DMS79 (cell line): ENCODE data around the gene STX7.

Experiments used
- DNase-seq: peaks from one replicate; lab custom pipeline; 2025; lab: John Stamatoyannopoulos, UW

STX7 gene

DNA sequence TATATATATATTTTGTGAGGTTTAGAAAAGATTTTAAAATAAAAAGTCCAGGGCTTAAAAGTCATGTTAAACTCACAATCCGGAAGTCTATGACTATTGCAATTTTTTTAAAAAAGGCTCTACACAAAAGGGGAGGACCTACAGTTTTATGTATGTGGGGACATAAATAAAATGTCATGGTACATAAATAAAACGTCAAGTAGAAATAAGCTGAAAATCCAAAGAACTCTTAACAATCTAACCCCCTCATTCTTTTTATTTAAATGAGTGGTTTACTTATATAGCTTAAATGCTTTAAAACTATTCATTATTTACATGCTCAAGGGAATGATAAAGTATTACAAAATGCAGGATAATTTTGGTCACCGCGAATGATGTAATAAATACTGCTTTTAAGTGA, 36.2 kb downstream of the STX7 start:
- DNase-seq: no peak

DNA sequence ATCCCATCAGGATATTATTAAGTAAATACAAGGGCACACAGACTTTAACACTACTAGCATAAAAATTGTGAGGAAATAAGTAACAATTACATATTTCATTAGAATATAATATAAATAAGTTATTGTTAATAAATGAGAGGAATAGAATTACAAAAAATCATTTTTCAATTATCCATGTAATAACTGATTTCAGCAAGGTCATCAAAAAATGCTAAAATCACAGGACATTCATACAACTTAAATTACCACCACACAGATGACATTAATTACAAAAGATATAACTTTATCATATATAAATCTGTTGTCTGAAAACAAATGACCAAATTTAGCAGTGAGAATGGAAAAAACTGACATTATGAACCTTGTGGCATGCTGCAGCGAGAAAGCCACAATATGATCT, 37.0 kb downstream of the STX7 start:
- no peak for DNase-seq

DNA sequence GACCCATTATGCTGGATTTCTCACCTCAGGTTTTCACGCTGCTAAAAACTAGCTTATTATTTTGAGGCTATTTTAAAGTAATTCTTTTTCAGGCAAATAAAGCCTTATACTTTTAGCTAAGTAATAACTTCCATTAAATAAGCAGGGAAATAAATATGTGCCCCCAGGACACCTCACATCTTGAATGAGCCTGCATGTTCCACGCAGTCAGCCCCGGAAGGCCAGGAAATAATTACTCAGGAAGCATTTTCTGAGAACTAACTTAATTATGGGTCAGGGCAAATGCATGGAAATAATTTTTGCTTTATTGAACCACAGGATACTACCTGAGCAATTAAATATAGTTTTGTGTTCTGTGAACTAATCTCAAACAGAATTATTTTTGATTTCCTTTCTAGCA, 41.1 kb downstream of the STX7 start:
- no peak for DNase-seq

DNA sequence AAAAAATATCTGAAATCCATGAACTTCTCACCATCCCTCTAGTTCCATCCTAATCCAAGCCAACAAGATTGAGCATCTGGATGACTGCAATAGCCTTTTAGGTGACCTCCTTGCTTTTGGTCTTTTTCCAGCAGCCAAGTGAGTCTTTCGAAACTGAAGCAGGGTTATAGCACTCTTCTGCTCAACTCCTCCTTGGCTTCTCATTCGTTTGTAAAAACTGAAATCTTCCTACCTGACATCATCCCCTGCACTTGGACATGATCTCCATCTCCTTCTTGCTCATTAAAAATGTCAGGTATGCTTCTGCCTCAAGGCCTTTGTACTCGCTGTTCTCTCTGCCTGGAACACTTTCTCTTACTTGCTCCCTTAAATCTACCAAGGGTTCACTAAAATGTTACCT, 46.0 kb downstream of the STX7 start:
- DNase-seq: no peak

DNA sequence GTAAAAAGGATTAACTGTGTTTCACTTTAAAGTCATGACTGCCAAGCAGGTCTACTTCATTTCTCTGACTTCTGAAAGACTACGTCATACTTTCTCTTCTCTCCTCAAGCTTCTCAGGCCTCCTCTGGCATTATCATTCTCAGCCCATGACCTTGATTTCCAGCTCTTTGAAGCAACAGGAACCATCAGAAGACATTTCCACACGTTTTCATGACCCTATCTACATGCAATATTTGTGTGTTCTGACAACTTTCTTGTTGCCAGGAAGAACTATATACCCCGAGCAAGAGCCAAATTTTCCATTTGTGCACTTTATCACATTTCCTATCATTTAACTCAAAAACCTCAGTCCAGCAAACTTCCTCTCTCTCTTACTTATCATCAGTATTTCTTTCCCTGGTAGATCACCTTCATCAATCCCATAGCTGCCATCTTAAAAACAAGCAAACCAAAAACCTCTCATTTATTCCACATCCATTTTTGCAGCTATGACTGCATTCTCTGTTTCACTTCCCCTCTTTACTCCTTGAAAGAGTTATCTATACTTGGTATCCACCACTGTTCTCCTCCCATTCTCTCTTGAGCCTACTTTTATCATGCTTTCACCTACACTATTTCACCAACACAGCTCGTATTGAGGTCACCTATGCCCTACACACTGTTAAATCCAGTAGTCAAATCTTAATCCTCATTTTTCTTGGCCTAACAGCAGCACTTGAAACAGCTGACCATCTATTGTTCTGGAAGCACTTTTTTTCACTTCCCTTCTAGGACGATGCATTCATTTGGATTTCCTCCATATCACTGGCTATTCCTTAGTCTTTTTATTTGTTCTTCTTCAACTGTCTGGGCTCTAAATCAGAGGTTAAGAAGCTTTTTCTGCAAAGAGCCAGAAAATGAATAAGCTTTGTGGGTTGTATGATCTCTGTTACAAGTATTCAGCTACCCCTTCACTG, 47.1 kb downstream of the STX7 start:
- no peak for DNase-seq

DNA sequence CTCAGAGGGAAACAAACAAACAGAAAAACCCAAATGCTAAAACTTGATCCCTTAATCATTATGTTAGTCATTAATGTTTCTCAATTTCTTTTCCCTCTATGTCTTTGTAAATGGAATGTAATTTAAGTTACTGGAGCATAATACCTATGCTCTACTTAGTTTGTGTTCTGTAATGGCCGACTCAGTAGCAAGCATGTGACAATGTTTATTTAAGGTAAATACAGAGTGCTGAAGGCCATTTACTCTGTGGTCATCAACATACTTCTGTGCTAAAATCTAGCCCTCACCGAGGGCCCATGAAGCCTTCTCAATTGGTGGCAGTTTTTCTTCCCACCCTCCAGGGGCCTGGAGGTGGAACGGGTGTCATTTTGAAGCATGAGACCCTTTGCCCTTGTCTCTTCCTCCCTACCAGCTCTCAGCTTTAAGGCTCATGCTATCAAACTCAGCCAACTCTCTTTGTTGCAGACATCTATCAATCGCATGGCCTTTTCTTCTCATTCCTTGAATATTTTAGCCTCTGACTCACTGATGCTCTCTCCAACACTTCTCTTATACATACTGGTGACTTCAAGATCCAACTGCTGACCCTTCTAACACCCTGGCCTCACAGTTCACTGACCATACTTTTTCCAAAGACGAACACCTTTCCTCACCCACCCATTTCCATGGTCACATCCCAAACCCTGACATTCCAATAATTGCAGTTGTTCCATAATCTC, 48.2 kb downstream of the STX7 start:
- no peak for DNase-seq

DNA sequence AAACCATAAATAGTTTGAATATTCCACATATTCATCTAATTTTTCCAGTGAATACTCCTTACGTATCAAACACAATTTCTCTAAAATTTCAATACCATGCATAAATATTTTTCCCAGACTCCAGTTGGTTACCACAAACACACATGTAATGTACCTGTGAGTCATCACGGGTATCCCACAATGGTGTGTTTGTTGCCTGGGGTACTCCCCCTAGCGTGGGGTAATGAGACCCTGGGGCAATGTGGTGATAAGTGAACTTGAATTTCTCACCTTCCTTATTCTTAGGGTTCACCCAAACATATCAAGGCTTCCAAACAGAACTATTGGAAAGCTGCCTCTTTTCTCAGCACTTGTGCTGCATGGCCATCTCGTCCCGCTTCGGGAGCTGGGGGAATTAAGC, 51.0 kb downstream of the STX7 start:
- DNase-seq: no peak

DNA sequence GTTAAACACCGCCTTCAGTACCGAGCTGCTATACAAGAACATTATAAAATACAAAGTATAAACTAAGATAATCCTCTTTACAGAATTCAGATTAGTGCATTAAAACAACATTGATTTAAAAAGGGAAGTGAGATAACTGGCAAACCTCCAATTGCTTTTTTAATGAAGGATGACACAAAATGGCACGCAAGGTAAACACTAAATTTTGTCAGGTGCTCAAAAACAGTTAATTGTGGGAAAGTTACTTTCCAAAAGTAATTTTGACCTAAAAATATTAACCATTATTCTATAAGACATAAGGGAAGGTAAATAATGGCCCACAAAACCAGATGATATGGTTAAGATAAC, 53.3 kb downstream of the STX7 start:
- DNase-seq: no peak

DNA sequence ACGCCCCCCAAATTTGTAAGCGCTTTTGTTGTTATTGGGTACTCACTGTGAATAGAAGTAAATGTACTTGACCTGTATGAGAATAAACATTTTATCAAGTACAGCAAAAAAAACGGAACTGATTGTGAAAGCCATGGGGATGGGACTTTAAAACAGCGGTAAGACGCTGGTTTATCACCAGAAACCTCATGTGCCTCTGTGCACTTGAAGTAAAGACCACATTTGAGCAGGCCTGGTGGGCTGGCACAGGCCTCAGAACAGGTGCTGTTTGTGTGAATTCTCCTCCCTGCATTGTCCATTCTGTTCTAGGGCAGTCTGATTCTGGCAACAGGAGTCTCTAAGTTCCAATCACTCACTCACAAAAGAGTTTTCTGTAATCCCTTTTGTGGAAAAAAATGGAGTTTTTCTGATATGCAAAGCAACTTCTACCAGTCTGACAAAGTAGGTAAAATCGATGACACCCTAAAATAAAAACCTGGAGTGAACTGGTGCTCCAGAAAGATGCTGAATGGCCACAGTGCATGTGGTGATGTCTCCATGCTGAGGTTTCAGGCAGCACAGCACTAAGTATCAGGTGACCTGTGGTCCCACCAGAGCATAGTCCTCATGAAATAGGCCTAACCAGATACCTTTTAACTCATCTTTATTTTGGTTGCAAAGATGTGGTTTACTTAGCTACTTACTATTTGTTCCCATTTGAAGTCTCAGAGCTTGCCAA, 53.9 kb downstream of the STX7 start:
- no peak for DNase-seq

DNA sequence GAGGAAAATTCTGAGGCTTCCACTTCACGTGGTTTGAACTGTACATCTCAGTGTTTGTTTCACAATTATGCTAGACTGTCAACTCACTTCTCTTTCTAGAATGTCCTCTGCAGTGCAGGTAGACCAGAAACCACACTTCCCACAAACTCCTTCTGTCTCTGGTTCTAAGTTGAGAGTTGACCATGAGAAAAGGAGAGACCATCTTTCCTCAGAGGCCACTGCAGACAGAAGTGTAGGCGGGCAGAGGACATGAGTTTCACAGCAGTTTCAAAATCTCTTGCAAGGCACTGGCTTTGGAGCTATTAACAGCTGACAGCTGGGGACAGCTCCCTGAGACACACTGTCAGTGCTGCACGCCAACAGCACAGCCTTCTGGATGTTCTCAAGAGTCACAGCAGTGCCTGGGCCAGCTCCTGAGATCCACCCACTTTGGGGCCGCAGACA, 56.2 kb downstream of the STX7 start:
- DNase-seq: no peak

DNA sequence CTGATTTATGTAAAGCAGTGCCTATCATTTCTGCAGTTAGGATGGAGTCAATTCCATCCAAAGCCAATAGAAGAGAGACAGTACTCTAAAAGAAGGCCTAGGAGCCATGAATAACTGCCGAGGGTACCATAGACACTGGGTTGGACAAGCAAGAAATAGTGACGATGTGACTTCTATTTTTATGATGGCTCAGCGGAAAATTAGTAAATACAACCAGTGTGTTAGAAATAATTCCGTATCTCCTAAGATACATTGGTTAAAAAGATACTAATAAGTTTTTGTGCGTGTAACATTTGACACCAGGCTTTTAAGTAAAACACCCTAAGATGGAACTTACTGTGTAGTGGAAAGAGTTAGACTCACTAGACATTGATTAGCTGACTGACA, 66.1 kb downstream of the STX7 start:
- DNase-seq: no peak

DNA sequence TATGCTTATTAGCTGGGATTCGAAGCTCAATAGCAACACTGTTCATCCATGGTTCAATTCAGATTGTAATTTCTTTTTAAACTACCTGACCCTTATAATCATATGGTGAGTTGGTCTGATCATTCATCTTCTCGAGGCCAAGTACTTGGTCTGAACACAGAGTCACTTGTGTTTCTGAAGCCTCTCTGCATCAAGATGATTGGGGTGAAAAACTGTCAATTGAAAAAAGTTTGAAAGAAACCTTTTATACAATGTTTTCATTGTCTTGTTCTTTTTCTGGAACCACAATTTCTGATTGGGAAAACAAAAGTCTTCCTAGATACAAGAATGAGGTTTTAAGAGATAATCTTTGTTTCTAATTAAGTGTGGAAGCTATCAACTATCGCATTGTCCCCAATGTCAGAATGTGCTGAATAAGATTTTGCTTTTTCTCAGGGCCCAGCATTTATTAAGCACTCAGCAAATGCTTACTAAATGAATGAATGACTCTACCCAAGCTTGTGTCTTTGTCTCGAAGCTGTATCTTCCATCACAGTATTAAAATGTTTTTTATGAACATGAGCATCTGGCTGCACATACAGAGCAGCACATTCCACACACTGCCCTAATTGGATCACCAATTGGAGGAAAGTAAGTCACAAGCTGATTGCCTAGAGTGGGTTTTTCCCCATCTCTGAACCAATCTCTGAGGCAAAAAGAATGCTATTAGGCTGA, 66.6 kb downstream of the STX7 start:
- no peak for DNase-seq

DNA sequence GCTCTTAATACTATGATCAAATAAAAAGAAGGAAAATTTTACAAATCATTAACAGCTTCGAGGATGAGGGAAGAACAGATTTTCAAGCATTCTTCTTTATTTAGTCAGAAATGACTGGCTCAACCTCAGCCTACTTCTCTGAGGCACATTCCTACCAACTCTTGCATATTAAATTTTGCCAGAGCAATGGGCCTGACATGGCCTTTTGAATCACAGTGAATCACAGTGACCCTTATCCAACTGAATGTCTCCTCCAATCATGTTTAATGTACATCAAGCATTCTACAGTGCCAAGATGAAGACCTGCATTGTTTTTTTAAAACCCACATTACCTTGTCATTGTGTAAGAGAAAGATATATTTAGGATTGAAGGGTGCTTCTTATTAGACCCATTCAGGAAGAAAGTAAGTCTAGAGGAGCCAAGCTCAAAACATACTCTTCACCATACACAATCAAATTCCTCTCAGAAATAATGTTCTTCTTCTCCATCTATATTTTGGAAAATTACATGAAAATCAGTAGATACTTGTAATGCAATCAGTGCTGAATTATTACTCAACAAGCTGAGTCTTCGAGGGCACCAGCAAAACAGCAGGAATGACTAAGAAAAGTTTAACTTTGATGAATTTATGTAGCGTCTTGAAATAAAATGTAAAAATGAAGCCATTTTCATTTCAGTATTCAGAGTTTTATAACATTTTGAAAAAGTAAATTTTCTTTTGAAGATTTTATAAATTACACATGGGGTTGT, 67.5 kb downstream of the STX7 start:
- no peak for DNase-seq

DNA sequence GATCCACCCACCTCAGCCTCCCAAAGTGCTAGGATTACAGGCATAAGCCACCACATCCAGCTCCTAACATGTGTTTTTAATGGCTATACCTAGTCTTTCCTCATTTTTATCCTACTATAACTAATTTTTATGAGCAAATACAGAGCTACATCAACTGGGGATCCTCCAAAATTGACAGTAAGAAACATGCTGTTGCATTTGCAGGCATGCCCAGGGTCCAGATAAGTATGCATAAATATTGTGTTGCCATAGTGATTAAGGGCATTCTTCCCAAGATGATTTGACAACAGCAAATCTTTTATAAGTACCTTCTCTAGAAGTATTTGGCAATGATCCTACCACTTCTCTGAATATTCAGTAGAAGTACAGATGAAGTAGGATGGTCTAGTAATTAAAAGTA, 69.7 kb downstream of the STX7 start:
- DNase-seq: no peak

DNA sequence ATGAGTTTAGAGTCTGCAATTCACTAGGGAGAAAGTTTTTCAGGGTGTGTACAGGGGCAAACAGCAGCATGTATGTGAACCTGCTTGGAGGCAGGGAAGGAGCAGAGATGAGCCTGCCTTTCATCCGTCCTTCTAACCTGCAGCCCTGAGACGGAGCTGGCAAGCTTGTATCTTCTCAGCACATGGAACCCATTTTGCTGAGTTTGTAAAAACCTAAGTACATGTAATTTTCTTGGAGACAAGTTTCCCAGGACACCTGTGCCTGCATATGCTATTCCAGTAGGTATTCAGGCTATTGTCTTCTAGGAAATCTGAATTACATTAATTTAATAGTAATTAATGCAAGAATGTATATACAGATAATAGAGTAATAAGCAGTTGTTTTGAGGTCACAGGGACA, 82.8 kb downstream of the STX7 start:
- DNase-seq: no peak

DNA sequence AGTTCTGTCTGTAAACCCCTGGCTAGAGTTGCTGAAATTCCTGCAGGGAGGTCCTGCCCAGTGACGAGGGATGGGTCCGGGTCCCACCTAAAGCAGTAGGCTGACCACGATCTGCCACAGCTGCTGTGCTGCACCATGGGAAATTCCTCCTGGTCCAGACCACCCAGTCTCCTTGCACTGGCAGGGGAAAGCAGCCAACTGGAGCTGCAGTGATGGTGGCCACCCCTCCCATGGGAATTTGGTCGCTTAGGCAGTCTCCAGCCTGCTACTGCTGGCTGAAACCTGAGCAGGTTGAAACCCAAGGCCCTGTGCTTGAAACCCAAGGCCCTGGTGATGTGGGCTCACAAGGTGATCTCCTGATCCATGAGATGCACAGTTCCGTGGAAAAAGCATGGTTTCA, 87.7 kb downstream of the STX7 start:
- no peak for DNase-seq

DNA sequence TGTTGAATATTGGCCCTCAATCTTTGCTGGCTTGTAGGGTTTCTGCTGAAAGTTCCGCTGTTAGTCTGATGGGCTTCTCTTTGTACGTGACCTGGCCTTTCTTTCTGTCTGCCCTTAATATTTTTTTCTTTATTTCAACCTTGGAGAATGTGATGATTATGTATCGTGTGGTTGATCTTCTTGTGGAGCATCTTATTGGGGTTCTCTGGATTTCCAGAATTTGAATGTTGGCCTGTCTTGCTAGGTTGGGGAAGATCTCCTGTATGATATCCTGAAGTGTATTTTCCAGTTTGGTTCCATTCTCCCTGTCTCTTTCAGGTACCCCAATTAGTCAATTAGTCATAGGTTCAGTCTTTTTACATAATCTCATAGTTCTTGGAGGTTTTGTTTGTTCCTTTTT, 89.1 kb downstream of the STX7 start:
- DNase-seq: no peak

DNA sequence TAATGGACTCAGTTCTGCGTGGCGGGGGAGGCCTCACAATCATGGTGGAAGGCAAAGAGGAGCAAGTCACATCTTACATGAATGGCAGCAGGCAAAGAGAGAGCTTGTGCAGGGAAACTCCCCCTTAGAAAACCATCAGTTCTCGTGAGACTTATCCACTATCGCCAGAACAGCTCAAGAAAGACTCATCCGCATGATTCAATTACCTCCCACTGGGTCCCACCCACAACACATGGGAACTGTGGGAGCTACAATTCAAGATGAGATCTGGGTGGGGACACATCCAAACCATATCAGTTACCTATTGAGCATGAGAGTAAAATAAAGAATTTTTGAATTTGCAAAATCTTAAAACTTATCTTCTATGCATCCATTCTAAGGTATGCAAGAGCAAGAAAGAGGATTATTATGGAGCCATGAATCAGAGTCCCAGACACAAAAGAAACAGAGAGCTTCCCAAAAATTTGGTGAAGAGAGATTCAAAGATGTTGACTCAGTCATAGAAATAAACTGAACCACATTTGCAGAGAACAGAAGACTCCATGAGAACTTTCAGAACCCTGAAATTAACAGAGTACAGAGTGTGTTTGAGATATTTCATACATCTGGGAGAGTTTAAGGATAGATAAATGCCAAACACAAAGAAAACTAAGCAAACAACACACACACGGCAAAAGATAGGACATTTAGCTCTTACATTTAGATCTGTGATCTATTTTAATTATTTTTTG, 94.5 kb downstream of the STX7 start:
- no peak for DNase-seq

DNA sequence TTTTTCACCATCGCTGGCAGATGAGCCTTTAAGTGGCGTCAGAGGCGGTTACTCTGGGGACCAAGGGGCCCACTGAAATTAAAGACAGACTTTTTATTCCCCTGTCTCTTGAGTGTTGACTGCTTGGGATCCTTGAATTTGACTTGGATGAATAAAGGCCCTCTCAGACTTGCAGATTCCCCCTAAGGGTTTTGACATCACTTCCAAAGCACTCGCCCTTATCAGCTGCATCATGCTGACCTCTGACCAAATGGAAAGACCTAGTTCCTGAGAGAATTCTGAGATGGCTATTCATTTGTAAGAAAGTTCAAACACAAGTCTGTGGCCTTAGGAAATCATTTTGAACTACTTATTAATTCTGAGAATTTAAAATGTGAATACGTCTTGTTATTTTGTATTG, 98.2 kb downstream of the STX7 start:
- no peak for DNase-seq

DNA sequence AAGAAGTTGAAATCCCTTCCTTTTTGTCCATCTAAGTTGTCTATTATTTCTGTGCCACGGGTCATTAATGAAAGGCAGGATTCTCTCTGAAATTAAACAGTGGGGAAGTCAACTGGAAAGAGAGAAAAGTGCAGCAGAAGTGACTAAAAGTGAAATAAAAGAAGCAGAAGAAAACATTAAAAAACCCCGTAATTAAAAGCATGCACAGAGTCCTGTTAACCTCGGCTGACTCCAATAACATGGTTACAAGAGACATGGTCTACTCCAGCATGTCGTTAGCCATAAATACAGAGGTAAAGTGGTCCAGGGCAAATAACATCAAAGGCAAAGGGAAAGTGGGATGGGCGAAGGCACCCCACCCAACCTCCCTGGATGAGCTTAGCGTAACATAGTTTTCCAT, 98.6 kb downstream of the STX7 start:
- no peak for DNase-seq

DNA sequence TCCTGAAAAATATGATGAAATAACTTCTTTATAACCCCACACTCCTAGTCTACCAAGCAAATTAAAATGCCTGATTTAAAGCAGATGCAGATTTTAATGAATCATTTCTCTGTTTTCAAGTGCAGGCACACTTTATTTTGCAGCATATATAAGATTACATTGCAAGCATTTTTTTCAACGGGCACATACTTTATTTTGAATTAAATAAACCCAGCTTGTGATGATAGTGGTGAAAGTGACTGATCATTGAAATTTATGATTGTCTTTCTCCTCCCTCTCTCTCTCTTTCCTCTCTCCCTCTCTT, 99.5 kb downstream of the STX7 start:
- DNase-seq: no peak
